GM18870 (cell line): Measurements from ENCODE around the gene ACSS2.

ENCODE experiments used
- ATAC-seq: cut with Tn5 transposase; IDR thresholded peaks from one replicate; pipeline ENCODE4 v1.9.1; 2021; ENCODE audit warnings: moderate library complexity; ENCODE audit not compliant: unreplicated experiment

Gene ACSS2

GRCh38 chr20:34971561-34972235 lies 95.3 kb downstream of the ACSS2 start:
- no peak for ATAC-seq

- ATAC-seq, result no peak
Measured at GRCh38 chr20:34974246-34974645, 97.8 kb downstream of the ACSS2 start.

- ATAC-seq, result no peak
Measured at GRCh38 chr20:34976286-34976685, 99.9 kb downstream of the ACSS2 start.
